HEK293T (cell line): ENCODE data around the gene TMEM174.

Experiments used
- CTCF ChIA-PET: fragments of 350-600 bp; formaldehyde crosslinking; extraction: SDS; loops from one replicate; lab custom pipeline; 2021; ENCODE audit warnings: antibody characterized with exemption, inconsistent platforms; lab: Yijun Ruan, JAX
- POLR2A ChIA-PET: fragments of 350-600 bp; formaldehyde crosslinking; extraction: SDS; loops from one replicate; lab custom pipeline; 2020; ENCODE audit warnings: antibody characterized with exemption, inconsistent platforms; lab: Yijun Ruan, JAX
- DNase-seq: peaks from one replicate; pipeline ENCODE4 v3.0.0; 2012; ENCODE audit warnings: mixed read lengths; ENCODE audit errors: extremely low spot score
- ARNT ChIP-seq: fragments of 450-650 bp; IDR thresholded peaks from 2 replicates; pipeline ENCODE4 v1.6.1; 2017; ENCODE audit warnings: mild to moderate bottlenecking
- BHLHE40 ChIP-seq: fragments of 450-650 bp; IDR thresholded peaks from 2 replicates; pipeline ENCODE4 v1.6.1; 2016; ENCODE audit warnings: mild to moderate bottlenecking, moderate library complexity, borderline replicate concordance
- CTBP1 ChIP-seq: fragments of 450-650 bp; IDR thresholded peaks from 2 replicates; pipeline ENCODE4 v1.6.1; 2016; ENCODE audit warnings: borderline replicate concordance
- ELF4 ChIP-seq: fragments of 450-650 bp; IDR thresholded peaks from 2 replicates; pipeline ENCODE4 v1.6.1; 2017; ENCODE audit warnings: antibody characterized with exemption
- FOXA1 ChIP-seq: fragments of 450-650 bp; IDR thresholded peaks from 2 replicates; pipeline ENCODE4 v1.6.1; 2016; ENCODE audit warnings: mild to moderate bottlenecking
- FOXK2 ChIP-seq: fragments of 450-650 bp; IDR thresholded peaks from 2 replicates; pipeline ENCODE4 v1.6.1; 2016; ENCODE audit warnings: mild to moderate bottlenecking
- FOXM1 ChIP-seq: fragments of 450-650 bp; IDR thresholded peaks from 2 replicates; pipeline ENCODE4 v1.6.1; 2017; ENCODE audit warnings: mild to moderate bottlenecking, borderline replicate concordance
- HDGF ChIP-seq: fragments of 450-650 bp; IDR thresholded peaks from 2 replicates; pipeline ENCODE4 v1.6.1; 2017; ENCODE audit warnings: antibody characterized with exemption, borderline replicate concordance
- L3MBTL2 ChIP-seq: fragments of 450-650 bp; conservative IDR thresholded peaks from 2 replicates; pipeline ENCODE4 v1.6.1; 2016; ENCODE audit warnings: mild to moderate bottlenecking
- LEF1 ChIP-seq: fragments of 450-650 bp; IDR thresholded peaks from 2 replicates; pipeline ENCODE4 v1.6.1; 2017; ENCODE audit warnings: mild to moderate bottlenecking, borderline replicate concordance
- NFRKB ChIP-seq: fragments of 450-650 bp; IDR thresholded peaks from 2 replicates; pipeline ENCODE4 v1.6.1; 2016; ENCODE audit warnings: mild to moderate bottlenecking, moderate library complexity
- PKNOX1 ChIP-seq: fragments of 450-650 bp; IDR thresholded peaks from 2 replicates; pipeline ENCODE4 v1.6.1; 2016
- SP1 ChIP-seq: fragments of 450-650 bp; IDR thresholded peaks from 2 replicates; pipeline ENCODE4 v1.6.1; 2017
- SUZ12 ChIP-seq: fragments of 450-650 bp; IDR thresholded peaks from 2 replicates; pipeline ENCODE4 v1.6.1; 2016; ENCODE audit warnings: mild to moderate bottlenecking
- TARDBP ChIP-seq: fragments of 450-650 bp; IDR thresholded peaks from 2 replicates; pipeline ENCODE4 v1.6.1; 2016
- ZNF384 ChIP-seq: fragments of 450-650 bp; IDR thresholded peaks from 2 replicates; pipeline ENCODE4 v1.6.1; 2016

TMEM174 gene

GRCh38 chr5:73150876-73151275 lies 22.1 kb upstream of the TMEM174 start:
- no peak for TF ChIP-seq FOXM1
- TF ChIP-seq L3MBTL2 = no peak
- TF ChIP-seq SP1 = no peak
- no peak for TF ChIP-seq TARDBP
- TF ChIP-seq LEF1 = no peak
- no peak for TF ChIP-seq ARNT
- TF ChIP-seq HDGF = no peak
- TF ChIP-seq FOXA1 = no peak
- no peak for TF ChIP-seq ZNF384
- ChIA-PET CTCF (interaction anchor here (0.8 kb wide), 1 partner anchor 14 kb away, joined by 3 read pairs; no protein-coding TSS in a partner anchor), POLR2A (interaction anchor here (1.3 kb wide), 1 partner anchor 17 kb away, joined by 4 read pairs; no protein-coding TSS in a partner anchor)
- DNase-seq = no peak

GRCh38 chr5:73151766-73152410 lies 21.1 kb upstream of the TMEM174 start:
- ChIA-PET CTCF (interaction anchor here (0.7 to 0.8 kb wide), 2 partner anchors 13 to 64 kb away, joined by 3 read pairs; no protein-coding TSS in a partner anchor), POLR2A (interaction anchor here (1.3 kb wide), 1 partner anchor 18 kb away, joined by 4 read pairs; no protein-coding TSS in a partner anchor)
- TF ChIP-seq NFRKB = no peak
- no peak for TF ChIP-seq TARDBP
- no peak for TF ChIP-seq FOXM1
- DNase-seq = no peak

GRCh38 chr5:73152411-73153388 lies 20.3 kb upstream of the TMEM174 start:
- ChIA-PET CTCF (interaction anchor here (0.7 kb wide), 1 partner anchor 64 kb away, joined by 3 read pairs; no protein-coding TSS in a partner anchor), POLR2A (no interaction called here)
- TF ChIP-seq FOXA1 (no peak), LEF1 (no peak), PKNOX1 (no peak), BHLHE40 (no peak), CTBP1 (no peak), FOXK2 (no peak), ZNF384 (no peak), SP1 (no peak), HDGF (no peak), L3MBTL2 (no peak), SUZ12 (no peak), FOXM1 (no peak), ELF4 (no peak), TARDBP (no peak), NFRKB (no peak), ARNT (no peak)
- DNase-seq = no peak

GRCh38 chr5:73153513-73153912 lies 19.5 kb upstream of the TMEM174 start:
- ChIA-PET POLR2A (no interaction called here), CTCF (no interaction called here)
- DNase-seq = no peak
- TF ChIP-seq FOXM1 (no peak), SUZ12 (no peak), CTBP1 (no peak)

- TF ChIP-seq SUZ12 (no peak), SP1 (no peak), BHLHE40 (no peak), LEF1 (no peak), L3MBTL2 (no peak), ZNF384 (no peak), FOXK2 (no peak), TARDBP (no peak), HDGF (no peak), PKNOX1 (no peak), CTBP1 (no peak), NFRKB (no peak), FOXA1 (no peak), ELF4 (no peak), FOXM1 (no peak), ARNT (no peak)
- DNase-seq = no peak
- CTCF ChIA-PET = no interaction called here
- POLR2A ChIA-PET = no interaction called here
Observed at GRCh38 chr5:73154208-73155006, 18.6 kb upstream of the TMEM174 start.

- no peak for DNase-seq
- ChIA-PET CTCF (interaction anchor here (0.5 kb wide), 1 partner anchor 893 kb away, joined by 3 read pairs; no protein-coding TSS in a partner anchor), POLR2A (no interaction called here)
- no peak for TF ChIP-seq ZNF384
- TF ChIP-seq L3MBTL2 = no peak
- no peak for TF ChIP-seq CTBP1
- no peak for TF ChIP-seq ARNT
- no peak for TF ChIP-seq FOXA1
- no peak for TF ChIP-seq BHLHE40
- TF ChIP-seq SUZ12 = no peak
- no peak for TF ChIP-seq FOXM1
- TF ChIP-seq FOXK2 = no peak
- no peak for TF ChIP-seq ELF4
- no peak for TF ChIP-seq SP1
- no peak for TF ChIP-seq PKNOX1
- TF ChIP-seq TARDBP = no peak
- TF ChIP-seq HDGF = no peak
- no peak for TF ChIP-seq LEF1
- no peak for TF ChIP-seq NFRKB
Observed at GRCh38 chr5:73155271-73156222, 17.4 kb upstream of the TMEM174 start.
